HG03520 (cell line): ENCODE data around the gene VPS50.

ENCODE experiments used
- ATAC-seq: cut with Tn5 transposase; IDR thresholded peaks from one replicate; pipeline ENCODE4 v1.9.1; 2021; ENCODE audit warnings: mild to moderate bottlenecking, moderate library complexity; ENCODE audit not compliant: unreplicated experiment

The VPS50 gene

GRCh38 chr7:93238131-93238530, 6.0 kb downstream of the VPS50 start:
- no peak for ATAC-seq

GRCh38 chr7:93238748-93239147, 6.6 kb downstream of the VPS50 start:
- no peak for ATAC-seq

- no peak for ATAC-seq
These were observed 7.7 kb downstream of the VPS50 start for GRCh38 chr7:93239824-93240223.

- ATAC-seq, result no peak
These were observed 9.9 kb downstream of the VPS50 start for GRCh38 chr7:93242106-93242505.

- no peak for ATAC-seq
These were observed 13.6 kb downstream of the VPS50 start for GRCh38 chr7:93245525-93246432.

- ATAC-seq, result no peak
These were observed 17.5 kb downstream of the VPS50 start for GRCh38 chr7:93249491-93250148.

GRCh38 chr7:93258661-93259060, 26.5 kb downstream of the VPS50 start:
- ATAC-seq, result no peak

GRCh38 chr7:93262535-93262934, 30.4 kb downstream of the VPS50 start:
- ATAC-seq, result no peak

GRCh38 chr7:93265220-93265619, 33.1 kb downstream of the VPS50 start:
- ATAC-seq, result no peak

- no peak for ATAC-seq
These were observed 47.4 kb downstream of the VPS50 start for GRCh38 chr7:93279541-93279940.

GRCh38 chr7:93284908-93285307, 52.7 kb downstream of the VPS50 start:
- no peak for ATAC-seq

- no peak for ATAC-seq
These were observed 61.1 kb downstream of the VPS50 start for GRCh38 chr7:93293229-93293628.

GRCh38 chr7:93298206-93298605, 66.0 kb downstream of the VPS50 start:
- ATAC-seq, result no peak

GRCh38 chr7:93298671-93299070, 66.5 kb downstream of the VPS50 start:
- no peak for ATAC-seq

- ATAC-seq, result no peak
These were observed 69.6 kb downstream of the VPS50 start for GRCh38 chr7:93301736-93302135.

- no peak for ATAC-seq
These were observed 75.0 kb downstream of the VPS50 start for GRCh38 chr7:93307131-93307660.

- no peak for ATAC-seq
These were observed 75.8 kb downstream of the VPS50 start for GRCh38 chr7:93307943-93308342.

- no peak for ATAC-seq
These were observed 78.2 kb downstream of the VPS50 start for GRCh38 chr7:93310346-93310745.

- ATAC-seq, result no peak
These were observed 82.3 kb downstream of the VPS50 start for GRCh38 chr7:93314449-93314848.

- ATAC-seq, result no peak
These were observed 83.7 kb downstream of the VPS50 start for GRCh38 chr7:93315896-93316295.

GRCh38 chr7:93316730-93317129, 84.6 kb downstream of the VPS50 start:
- no peak for ATAC-seq

GRCh38 chr7:93320887-93321286, 88.7 kb downstream of the VPS50 start:
- ATAC-seq, result no peak
